Measurements from ENCODE around the gene PKN2.
"Not testable (repeated sequence)": the region's sequence is repeated elsewhere in the genome, so short reads cannot be mapped to it uniquely, and the experiment has no call there.

The PKN2 gene

DNA sequence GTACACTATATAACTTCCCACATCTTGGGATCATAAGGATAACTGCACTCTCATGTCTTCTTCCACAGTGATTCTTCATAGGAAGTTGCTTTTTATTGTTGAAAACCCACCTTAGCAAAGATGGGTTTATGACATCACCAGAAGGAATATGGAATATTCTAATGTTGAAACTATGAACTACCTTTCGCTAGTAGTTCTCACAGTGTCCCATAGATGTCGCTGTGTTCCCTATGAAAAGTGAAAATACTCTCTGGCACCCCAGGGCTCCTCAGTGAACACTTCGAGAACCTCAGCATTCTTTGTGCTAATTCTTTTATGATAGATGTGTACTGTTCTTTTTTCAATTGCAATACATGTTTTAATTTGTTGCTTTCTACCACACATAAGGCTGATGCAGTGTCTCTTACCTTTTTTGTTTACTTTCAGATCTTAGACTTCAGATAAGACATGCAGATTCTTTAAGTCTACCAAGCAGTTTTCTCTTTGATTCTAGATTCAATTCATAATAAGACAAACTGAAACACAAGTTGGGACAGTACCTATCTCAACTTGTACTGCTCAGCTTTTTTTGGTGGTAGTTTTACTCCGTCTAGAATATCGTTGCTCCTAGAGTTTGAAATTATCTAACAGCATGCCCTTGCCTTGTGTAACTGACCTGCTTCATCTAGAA lies 116.4 kb downstream of the PKN2 start:
- no peak for DNase-seq

- no peak for DNase-seq
These were observed 117.6 kb downstream of the PKN2 start for GRCh38 chr1:88801575-88802208.

DNA sequence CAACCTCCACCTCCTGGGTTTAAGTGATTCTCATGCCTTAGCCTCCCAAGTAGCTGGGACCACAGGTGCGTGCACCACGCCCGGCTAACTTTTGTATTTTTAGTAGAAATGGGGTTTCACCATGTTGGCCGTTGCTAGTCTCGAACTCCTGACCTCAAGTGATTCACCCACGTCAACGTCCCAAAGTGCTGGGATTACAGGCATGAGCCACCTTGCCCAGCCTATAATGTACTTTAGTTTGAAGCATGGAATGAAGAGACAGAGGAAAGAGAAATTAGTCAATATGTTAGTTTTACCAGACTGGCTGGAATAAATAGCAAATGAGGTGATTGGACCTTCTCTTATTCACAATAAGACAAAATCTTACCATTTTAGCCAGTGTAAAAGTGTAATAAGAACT lies 118.3 kb downstream of the PKN2 start:
- no peak for DNase-seq

- no peak for DNase-seq
These were observed 118.9 kb downstream of the PKN2 start for GRCh38 chr1:88802950-88803349.

- DNase-seq = no peak
These were observed 119.4 kb downstream of the PKN2 start for GRCh38 chr1:88803444-88803843.

- DNase-seq = no peak
These were observed 128.3 kb downstream of the PKN2 start for GRCh38 chr1:88812366-88812765.

DNA sequence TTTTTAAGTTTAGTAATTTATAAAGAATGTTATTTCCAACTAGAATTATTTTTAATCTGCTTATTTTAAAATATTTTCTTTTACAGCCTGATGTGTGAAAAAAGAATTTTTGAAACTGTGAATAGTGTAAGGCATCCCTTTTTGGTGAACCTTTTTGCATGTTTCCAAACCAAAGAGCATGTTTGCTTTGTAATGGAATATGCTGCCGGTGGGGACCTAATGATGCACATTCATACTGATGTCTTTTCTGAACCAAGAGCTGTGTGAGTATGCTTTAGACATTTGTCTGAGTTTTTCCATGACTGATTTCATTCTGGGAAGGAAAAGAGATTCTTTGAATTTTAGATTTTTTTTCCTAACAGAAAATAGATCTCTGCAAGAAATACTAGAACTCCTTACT lies 129.4 kb downstream of the PKN2 start:
- no peak for DNase-seq

DNA sequence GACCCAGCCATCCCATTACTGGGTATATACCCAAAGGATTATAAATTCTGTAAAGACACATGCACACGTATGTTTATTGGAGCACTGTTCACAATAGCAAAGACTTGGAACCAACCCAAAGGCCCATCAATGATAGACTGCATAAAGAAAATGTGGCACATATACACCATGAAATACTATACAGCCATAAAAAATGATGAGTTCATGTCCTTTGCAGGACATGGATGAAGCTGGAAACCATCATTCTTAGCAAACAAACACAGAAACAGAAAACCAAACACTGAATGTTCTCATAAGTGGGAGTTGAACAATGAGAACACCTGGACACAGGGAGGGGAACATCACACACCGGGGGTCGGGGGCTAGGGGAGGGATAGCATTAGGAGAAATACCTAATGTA lies 135.6 kb downstream of the PKN2 start:
- not testable (repeated sequence) for DNase-seq

GRCh38 chr1:88825721-88826120 lies 141.6 kb downstream of the PKN2 start:
- DNase-seq = peak; percentile 1

GRCh38 chr1:88847643-88848042 lies 163.6 kb downstream of the PKN2 start:
- no peak for DNase-seq

DNA sequence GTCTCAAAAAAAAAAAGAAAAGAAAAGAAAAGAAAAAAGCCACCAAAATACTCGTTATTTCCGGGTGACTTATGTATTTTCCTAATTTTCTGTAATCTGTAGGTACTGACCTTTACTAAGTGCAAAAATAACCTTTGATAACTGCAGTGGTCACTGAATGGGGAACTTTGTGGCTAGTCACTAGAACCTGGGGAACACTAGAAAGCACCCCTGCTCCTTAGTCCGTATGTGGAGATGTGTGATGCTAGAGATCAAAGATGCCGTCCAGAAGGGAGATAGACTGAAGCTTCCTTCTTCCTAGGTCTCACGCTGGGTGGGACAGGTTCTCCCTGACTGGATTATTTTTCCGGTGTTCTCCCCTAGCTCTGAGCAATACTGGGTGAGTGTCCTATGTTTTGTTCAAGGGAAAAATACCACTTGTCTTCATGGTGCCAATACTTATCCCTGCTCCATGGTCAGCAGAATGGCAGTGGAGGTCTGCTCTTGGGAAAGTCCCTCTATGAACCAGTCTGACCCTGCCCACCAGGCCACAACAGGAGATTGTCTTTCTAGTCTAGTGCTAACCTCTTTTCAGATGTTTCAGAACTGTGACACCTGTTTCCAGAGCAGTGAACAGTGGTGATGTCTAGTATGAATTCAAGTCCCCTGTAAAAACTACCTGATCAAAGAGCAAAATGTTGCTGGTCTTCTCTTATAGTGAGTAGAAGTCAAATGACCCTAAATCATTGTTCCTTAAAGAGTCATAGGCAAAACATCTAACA lies 167.4 kb downstream of the PKN2 start:
- no peak for DNase-seq

DNA sequence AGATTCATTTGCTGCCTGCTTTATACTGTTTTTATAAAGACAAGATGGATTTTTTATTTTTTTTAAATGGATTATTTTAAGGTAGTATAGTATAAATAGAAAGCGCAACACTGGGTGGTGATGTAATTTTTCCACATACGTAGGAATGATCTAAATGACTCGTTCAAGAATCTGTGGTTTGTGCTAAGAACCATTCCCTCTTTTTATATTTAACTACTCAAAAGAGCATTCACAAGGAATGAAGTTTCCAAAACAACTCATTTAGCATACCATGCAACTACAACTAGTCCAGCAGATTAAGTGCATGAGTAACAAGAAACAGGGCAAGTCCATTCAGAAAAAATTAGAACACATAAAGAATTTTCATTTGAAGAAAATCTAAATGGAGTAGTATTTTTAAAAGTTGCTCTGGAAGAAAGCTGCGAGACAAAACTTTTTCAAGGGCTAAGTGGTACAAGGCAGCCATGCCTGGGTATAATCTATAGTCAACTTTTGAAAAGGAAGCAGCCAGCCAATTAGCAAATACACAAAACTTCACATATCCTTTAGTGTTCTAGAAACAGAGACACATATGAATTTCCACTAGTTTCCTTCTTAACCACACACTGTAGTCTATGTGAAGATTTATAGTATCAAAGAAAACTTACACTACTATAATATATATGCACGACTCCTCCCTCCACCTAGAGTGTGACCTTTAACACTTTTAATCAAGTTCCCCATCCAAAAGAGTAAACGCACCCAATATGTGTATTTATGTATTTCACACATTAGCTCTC lies 183.9 kb downstream of the PKN2 start:
- no peak for DNase-seq

GRCh38 chr1:88869644-88870043 lies 185.6 kb downstream of the PKN2 start:
- DNase-seq = not testable (repeated sequence)

- DNase-seq = no peak
These were observed 189.8 kb downstream of the PKN2 start for GRCh38 chr1:88873737-88874349.

- no peak for DNase-seq
These were observed 191.5 kb downstream of the PKN2 start for GRCh38 chr1:88875595-88875994.

- no peak for DNase-seq
These were observed 192.7 kb downstream of the PKN2 start for GRCh38 chr1:88876573-88877365.

DNA sequence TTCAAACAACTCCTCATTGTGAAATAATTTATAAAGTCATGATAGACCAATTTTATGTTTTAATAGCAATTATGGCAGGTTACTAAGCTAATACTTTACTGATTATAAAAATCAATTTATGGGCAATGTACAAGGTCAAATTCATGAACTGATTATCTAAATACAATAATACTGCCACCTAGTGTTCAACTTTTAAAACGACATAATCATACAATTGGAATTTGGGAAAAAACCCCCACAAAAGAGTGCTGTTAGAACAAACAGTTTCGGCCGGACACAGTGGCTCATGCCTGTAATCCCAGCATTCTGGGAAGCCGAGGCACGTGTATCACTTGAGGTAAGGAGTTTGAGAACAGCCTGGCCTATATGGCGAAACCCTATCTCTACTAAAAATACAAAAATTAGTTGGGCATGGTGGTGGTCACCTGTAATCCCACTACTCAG lies 193.3 kb downstream of the PKN2 start:
- DNase-seq = peak; percentile 13

DNA sequence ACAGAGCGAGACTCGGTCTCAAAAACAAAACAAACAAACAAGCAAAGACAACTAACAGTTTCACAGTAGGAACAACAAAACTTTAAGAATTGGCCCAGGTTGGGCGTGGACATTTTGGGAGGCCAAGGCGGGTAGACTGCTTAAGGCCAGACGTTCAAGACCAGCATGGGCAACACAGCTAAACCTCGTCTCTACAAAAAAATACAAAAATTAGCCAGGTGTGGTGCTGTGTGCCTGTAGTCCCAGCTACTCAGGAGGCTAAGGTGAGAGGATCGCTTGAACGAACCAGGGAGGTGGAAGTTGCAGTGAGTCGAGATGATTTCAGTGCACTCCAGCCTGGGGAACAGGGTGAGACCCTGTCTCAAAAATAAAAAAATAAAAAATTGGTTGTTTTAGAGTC lies 193.8 kb downstream of the PKN2 start:
- DNase-seq = no peak

DNA sequence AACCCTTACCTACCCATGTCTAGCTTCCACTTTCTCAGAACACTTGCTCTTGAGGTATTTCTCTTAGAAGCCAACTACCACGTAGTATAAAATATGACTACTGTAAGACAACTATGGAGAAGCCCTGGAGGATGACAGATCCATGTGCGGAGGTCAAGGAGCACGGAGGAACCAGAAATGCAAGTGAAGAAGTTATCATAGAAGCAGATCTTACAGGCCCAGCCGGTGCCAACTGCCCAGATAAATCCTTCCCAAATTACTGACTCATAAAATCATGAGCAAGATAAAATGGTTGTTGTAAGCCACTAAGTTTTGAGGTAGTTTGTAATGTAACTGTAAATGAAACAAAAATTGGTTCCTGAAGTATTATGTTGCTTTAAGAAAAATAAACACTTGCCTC lies 194.7 kb downstream of the PKN2 start:
- no peak for DNase-seq

DNA sequence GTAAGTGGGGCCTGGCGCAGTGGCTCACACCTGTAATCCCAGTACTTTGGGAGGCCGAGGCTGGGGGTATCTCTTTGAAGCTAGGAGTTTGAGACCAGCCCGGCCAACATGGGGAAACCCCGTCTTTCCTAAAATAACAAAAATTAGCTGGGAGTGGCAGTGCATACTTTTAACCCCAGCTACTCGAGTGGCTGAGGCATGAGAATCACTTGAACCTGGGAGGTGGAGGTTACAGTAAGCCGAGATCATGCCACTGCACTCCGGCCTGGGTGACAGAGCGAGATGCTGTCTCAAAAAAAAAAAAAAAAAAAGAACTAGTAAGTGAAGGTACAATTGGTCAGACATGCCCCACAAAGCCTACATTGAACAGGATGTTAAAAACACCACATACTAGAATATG lies 196.6 kb downstream of the PKN2 start:
- not testable (repeated sequence) for DNase-seq

GRCh38 chr1:88883156-88883555 lies 199.1 kb downstream of the PKN2 start:
- no peak for DNase-seq

All from NCI-H345 (cell line).